Peyer's patch (tissue), 4 donors: Measurements from ENCODE around the gene LIPA.
"Not testable (repeated sequence)": the region's sequence is repeated elsewhere in the genome, so short reads cannot be mapped to it uniquely, and the experiment has no call there.

ENCODE experiments used
- POLR2A ChIP-seq, 2 donors: fragments of 450-650 bp; IDR thresholded peaks; one replicate each; pipeline ENCODE4 v1.5.1; 2017; ENCODE audit warnings: antibody characterized with exemption in 2 of 2, mild to moderate bottlenecking in 2 of 2, moderate library complexity in 2 of 2
- TF ChIP-seq, protein P1 (sequence below), 6 experiments: fragments of 450-650 bp in 4 of 6; fragments of 200-600 bp in 2 of 6; sonication (generic) in 1 of 6; IDR thresholded peaks; one replicate each; pipeline ENCODE4 v1.5.1; 2017 to 2019; ENCODE audit warnings: antibody characterized with exemption in 6 of 6, mild to moderate bottlenecking in 3 of 6, moderate library complexity in 1 of 6

- TF ChIP-seq, protein P1, sequence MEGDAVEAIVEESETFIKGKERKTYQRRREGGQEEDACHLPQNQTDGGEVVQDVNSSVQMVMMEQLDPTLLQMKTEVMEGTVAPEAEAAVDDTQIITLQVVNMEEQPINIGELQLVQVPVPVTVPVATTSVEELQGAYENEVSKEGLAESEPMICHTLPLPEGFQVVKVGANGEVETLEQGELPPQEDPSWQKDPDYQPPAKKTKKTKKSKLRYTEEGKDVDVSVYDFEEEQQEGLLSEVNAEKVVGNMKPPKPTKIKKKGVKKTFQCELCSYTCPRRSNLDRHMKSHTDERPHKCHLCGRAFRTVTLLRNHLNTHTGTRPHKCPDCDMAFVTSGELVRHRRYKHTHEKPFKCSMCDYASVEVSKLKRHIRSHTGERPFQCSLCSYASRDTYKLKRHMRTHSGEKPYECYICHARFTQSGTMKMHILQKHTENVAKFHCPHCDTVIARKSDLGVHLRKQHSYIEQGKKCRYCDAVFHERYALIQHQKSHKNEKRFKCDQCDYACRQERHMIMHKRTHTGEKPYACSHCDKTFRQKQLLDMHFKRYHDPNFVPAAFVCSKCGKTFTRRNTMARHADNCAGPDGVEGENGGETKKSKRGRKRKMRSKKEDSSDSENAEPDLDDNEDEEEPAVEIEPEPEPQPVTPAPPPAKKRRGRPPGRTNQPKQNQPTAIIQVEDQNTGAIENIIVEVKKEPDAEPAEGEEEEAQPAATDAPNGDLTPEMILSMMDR (IDR thresholded peaks at IDR 0.05) = not testable (repeated sequence)
- not testable (repeated sequence) for TF ChIP-seq POLR2A (IDR thresholded peaks at IDR 0.05)
Measured at GRCh38 chr10:89191301-89191700, 60.3 kb downstream of the LIPA start.
